ENCODE measurements around the gene SYNJ2.
A peak's percentile ranks its signal among the peaks of the same experiment; 100 is the strongest.

Gene SYNJ2

GRCh38 chr6:158030380-158031300, 49.0 kb downstream of the SYNJ2 start:
- DNase-seq, result no peak

DNA sequence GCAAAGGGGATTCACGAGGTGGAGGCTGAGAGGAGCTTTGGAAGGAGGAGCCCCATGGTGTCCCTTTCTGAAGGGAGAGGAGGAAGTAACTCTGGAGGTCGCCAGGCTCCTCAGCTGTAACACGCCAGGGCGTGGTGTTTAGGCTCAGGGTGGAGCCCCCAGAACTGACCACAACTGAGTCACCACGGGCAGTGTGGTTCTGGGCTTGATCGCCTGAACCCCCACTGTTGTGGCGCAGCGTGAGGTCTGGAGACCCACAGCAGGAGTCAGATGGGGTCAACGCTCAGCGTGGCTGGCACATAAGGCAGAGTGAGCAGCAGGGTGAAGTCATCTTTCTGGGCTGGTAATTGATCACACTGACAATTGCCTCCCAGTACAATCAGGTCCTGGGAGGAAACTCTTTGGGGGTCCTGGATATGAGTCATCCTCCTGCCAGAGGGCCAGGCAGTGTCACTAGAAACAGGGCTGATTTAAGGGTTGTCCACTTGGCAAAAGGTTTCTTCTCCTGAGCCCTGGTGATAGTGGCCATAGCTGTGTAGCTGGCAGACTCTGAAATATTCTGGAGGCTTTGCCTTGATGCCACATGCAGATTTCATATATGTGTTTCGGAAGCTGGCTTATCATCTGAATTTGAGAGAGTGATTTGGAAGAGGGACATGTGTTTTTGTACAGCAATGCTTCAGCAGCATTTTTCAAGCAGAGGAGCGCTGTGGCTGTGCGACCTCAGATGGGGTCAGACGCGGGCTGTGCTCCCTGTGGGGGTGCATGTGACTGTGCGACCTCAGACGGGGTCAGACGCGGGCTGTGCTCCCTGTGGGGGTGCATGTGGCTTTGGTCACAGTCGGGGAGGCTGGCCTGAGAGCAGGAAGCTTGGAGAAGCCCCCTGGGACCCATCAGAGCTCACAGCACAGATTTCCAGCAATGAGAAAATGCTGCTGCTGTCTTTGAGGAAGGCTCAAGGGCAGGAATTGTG, 50.0 kb downstream of the SYNJ2 start:
- DNase-seq, result peak; percentile 81

GRCh38 chr6:158032354-158032733, 50.7 kb downstream of the SYNJ2 start:
- no peak for DNase-seq

DNA sequence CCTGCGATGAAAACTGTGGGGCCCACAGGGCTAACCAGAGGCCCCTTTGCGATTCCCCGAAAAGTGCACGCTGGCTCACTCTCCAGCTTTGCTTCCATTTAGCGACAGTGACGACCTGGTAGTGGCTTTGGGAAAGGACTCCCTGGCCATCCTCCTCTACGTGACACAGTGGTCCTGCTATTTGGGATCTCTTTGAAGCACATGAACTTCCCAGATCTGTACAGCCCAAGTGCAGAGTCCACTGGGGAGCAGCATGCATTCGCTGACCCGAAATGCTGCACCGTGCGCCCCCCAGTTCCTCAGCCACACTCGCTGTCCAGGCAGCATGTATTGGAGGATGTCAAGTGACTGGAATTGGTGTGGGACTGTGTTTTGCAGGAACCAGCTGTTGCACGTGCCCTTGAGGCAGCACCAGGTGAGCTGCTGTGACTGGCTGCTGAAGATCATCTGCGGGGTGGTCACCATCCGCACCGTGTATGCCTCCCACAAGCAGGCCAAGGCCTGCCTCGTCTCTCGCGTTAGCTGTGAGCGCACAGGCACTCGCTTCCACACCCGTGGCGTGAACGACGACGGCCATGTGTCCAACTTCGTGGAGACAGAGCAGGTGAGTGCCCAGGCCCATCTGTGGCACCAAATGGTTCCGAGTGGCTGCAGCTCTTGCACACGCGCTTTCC, 51.6 kb downstream of the SYNJ2 start:
- no peak for DNase-seq

- DNase-seq, result no peak
Observed at GRCh38 chr6:158033751-158034702, 52.4 kb downstream of the SYNJ2 start.

- DNase-seq, result no peak
Observed at GRCh38 chr6:158036261-158036660, 54.6 kb downstream of the SYNJ2 start.

DNA sequence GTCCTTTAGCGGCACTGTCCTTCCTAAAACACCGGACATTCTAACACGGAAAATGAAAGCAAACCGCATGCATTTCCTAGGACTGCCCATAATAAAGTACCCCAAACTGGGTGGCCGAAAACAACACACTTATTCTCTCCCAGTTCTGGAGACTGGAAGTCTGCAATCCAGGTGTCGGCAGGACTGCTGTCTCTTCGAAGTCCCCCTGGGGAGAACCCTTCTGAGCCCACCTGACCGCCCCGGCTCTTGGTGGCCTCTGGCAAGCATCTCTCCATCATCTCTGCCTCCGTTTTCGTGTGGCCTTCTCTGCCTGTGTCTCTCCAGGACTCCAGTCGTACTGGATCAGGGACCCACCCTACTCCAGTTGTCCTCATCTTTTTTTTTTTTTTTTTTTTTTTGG, 55.4 kb downstream of the SYNJ2 start:
- no peak for DNase-seq

GRCh38 chr6:158037771-158038170, 56.1 kb downstream of the SYNJ2 start:
- no peak for DNase-seq

- no peak for DNase-seq
Observed at GRCh38 chr6:158038291-158039177, 56.9 kb downstream of the SYNJ2 start.

DNA sequence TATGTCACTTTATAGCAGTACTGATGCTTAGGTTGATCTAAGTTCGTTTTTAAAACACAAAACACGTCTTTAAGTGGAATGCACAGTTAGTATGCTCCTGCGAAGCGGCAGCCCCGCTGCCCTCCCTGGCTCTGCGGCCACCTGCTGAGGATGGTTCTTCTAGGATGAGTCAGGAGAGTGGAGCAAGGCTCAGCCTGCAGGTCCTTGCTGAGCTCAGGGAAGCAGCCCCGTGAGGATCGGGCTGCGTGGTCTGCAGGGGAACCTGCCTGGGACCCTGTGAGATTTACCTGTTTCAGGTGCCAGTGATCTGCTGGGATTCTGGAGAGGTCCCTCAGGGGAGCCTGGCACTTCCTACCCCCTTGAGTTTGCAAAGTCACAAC, 57.5 kb downstream of the SYNJ2 start:
- DNase-seq, result no peak

DNA sequence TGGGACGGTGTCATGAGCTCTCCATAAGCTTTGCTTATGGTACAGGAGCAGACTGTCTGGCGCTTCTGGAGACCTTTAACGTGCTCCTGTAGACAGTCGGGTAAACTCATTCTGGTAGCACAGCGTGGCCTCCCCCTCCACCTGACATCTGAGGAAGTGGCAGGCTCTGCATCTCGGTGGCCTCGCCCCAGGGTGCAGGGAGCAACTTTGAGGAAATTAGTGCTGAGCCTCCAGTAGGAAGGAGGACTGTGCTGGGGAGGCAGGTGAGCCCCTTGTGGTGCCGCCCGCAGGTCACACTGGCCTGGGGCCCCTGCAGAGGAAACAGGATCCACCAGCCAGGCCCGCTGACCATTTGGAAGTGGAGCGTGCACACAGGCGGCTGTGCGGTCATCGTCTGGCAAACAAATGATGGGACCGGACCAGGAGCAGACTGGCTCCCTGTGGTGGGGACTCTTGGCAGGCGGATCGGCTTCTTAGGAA, 57.9 kb downstream of the SYNJ2 start:
- DNase-seq, result no peak

GRCh38 chr6:158040051-158040803, 58.6 kb downstream of the SYNJ2 start:
- peak; percentile 92 for DNase-seq

GRCh38 chr6:158040804-158041347, 59.2 kb downstream of the SYNJ2 start:
- no peak for DNase-seq

DNA sequence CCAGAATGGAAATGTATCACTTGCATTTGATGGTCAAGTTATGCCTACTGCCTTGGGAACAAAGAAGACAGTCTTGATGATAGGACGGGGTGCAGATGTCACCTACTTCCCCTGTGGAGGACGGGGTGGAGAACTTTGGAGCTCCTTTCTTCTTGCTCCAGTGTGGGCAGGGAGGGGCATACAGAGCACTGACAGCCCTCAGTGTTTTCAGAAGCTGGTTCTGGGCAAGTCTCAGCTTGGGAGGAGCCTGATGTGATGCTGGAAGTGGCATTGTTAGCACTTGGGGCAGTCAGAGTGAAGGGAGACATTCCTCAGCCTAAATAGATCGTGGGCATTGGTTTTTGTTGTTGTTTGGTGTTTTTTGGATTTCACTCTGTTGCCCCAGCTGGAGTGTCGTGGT, 59.7 kb downstream of the SYNJ2 start:
- peak; percentile 11 for DNase-seq

- DNase-seq, result no peak
Observed at GRCh38 chr6:158041788-158042187, 60.1 kb downstream of the SYNJ2 start.

GRCh38 chr6:158042245-158042798, 60.7 kb downstream of the SYNJ2 start:
- peak; percentile 74 for DNase-seq

DNA sequence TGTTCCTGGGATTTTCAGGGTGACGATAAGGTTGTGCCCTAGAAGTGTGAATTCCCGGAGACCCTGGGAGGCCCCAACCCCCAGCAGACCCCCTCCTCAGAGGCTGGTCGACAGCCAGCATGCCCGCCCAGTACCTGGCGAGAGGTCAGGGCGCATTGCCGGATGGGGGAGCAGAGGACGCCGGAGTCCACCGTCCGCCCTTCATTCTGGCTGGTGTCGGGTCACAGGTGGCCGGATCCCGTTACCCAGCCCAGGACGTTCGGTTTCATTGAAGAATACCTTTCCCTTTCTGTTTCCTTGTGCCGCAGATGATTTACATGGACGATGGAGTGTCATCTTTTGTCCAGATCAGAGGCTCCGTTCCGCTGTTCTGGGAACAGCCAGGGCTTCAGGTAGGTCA, 61.3 kb downstream of the SYNJ2 start:
- no peak for DNase-seq

GRCh38 chr6:158043586-158044524, 62.2 kb downstream of the SYNJ2 start:
- no peak for DNase-seq
